Fibroblast of lung (primary cell): ENCODE results near the gene TTC22.

Source experiments
- EZH2 ChIP-seq: IDR thresholded peaks from 2 replicates; pipeline ENCODE4 v1.5.1; 2012; ENCODE audit warnings: low read length, control low read depth, mild to moderate bottlenecking; ENCODE audit errors: missing control alignments
- TF ChIP-seq, protein P1 (sequence below), 2 donors: IDR thresholded peaks in 1 of 2; conservative IDR thresholded peaks in 1 of 2; 1 replicate in 1 of 2; 2 replicates in 1 of 2; pipeline ENCODE4 v1.5.1; 2011 to 2012; ENCODE audit warnings: low read length in 2 of 2, control low read depth in 1 of 2, inconsistent platforms in 1 of 2, low read depth in 1 of 2, mild to moderate bottlenecking in 1 of 2

DNA sequence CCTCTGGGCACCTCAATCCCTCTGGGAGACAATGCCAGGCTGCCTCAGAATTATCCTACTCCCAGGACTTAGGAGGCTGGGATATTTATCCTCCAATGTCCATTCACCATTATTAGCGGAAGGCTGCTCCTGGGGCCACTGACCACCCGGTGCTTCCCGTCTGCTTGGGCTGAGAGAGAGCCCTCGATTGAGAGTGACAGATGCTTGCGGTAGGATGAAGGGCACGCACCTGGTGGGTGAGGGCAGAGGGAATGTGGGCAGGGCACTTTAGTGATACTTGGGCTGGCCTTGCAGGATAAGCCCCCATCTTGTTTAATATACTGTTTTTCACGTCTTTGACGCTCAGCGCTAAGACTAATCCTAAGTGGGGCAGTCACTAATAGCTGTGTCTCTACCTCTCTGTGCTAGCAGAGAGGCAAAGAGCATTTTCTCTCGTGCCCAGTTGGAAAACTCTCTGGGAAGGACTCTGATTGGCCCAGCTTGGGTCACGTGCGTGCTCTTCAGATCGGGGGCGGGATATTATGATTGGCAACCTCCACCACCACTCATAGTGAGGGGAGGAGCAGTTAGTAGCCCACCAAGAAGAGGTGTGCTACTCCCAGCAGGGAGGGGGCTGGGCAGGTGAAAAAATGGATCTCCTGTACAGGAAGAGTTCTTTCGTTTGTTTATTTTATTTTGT, 26.2 kb downstream of the TTC22 start:
- TF ChIP-seq, protein P1, sequence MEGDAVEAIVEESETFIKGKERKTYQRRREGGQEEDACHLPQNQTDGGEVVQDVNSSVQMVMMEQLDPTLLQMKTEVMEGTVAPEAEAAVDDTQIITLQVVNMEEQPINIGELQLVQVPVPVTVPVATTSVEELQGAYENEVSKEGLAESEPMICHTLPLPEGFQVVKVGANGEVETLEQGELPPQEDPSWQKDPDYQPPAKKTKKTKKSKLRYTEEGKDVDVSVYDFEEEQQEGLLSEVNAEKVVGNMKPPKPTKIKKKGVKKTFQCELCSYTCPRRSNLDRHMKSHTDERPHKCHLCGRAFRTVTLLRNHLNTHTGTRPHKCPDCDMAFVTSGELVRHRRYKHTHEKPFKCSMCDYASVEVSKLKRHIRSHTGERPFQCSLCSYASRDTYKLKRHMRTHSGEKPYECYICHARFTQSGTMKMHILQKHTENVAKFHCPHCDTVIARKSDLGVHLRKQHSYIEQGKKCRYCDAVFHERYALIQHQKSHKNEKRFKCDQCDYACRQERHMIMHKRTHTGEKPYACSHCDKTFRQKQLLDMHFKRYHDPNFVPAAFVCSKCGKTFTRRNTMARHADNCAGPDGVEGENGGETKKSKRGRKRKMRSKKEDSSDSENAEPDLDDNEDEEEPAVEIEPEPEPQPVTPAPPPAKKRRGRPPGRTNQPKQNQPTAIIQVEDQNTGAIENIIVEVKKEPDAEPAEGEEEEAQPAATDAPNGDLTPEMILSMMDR (conservative IDR thresholded peaks at IDR 0.05 in 1 of 2, IDR thresholded peaks at IDR 0.05 in 1 of 2; ENCODE audit: low read depth in 1 of 2, low read length in 2 of 2), result no peak
- no peak for TF ChIP-seq EZH2
